T-helper 17 cell (primary cell): ENCODE results near the gene HOXB6. TPM values are rescaled to one million over a fixed set of nuclear protein-coding genes. Genes with fewer than 3 reads are reported as not detected.

Experiments used
- ATAC-seq: fragments of 150-1000 bp; cut with Tn5 transposase; 2 replicates; pipeline ENCODE4 v1.10.0; 2021; ENCODE audit warnings: mild to moderate bottlenecking, moderate library complexity
- DNase-seq, 3 donors: peaks; one replicate each; pipeline versions ENCODE4 v3.0.0 to v3.0.0-alpha.2; 2020 to 2021
- H3K9me3 ChIP-seq: one replicate; pipeline ENCODE4 v1.7.0; 2013; ENCODE audit warnings: low read length, mild to moderate bottlenecking; ENCODE audit not compliant: control insufficient read depth, poor library complexity, severe bottlenecking
- H3K27ac Mint-ChIP-seq: one replicate; pipeline ENCODE4 v1.8.0; 2022; ENCODE audit warnings: mild to moderate bottlenecking, moderate library complexity, mixed read lengths
- H3K27me3 Mint-ChIP-seq: one replicate; pipeline ENCODE4 v1.8.0; 2022; ENCODE audit warnings: mixed read lengths
- H3K36me3 Mint-ChIP-seq: one replicate; pipeline ENCODE4 v1.8.0; 2022; ENCODE audit warnings: low read depth, mixed read lengths
- H3K4me1 Mint-ChIP-seq: one replicate; pipeline ENCODE4 v1.8.0; 2022; ENCODE audit warnings: mild to moderate bottlenecking, mixed read lengths
- H3K4me3 Mint-ChIP-seq: one replicate; pipeline ENCODE4 v1.8.0; 2022; ENCODE audit warnings: mild to moderate bottlenecking, moderate library complexity, mixed read lengths
- total RNA-seq, 4 donors: library from RNA in 2 of 4; stranded (reverse) in 2 of 4; gene quantifications; one replicate each; pipeline ENCODE4 v1.2.3 and lab custom pipeline; 2022 to 2026

Gene HOXB6
- total RNA-seq (not detected), total RNA-seq (lab: John Stamatoyannopoulos, UW) (0 reads per million in 2 donors)

DNA sequence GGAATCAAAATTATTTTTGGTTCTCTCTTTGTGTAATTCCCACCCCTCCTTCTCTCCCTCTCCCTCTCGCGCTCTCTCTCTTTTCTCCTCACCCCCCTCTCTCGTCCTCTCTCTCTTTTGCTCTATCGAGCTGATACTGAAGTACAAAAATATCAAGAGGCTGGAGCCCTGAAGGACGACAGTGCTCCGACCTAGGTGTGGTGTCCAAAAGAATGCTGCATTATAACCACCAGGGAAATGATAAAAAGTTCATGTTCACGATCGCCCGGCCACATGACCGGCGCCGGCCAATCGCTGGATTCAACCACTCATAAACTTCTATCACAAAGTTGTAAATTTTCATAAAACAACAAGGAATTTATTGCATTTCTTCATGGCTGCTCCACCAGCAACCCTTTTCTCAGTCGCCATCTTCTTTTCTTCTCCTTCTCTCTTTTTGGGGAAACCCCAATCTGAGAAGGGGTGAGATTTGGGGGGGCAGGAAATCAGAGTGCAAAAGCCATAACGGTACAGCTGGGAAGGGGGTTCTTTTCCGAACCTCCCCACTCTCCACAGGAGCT, at the start of gene HOXB6:
TSS of gene HOXB6 (minus strand) at position 217 of the 560 bp plus-strand sequence. CDS start 6,836 bp downstream, outside the sequence.
- peak within 1 kb of the TSS; percentile 27 for H3K27ac Mint-ChIP-seq
- DNase-seq (no peak), ATAC-seq (no peak)
- H3K36me3 Mint-ChIP-seq = peaks cover 8% of the 10 kb centered on the region
- H3K4me1 Mint-ChIP-seq = peaks cover 15% of the 10 kb centered on the region
- H3K9me3 ChIP-seq = no peaks in the 10 kb centered on the region
- H3K4me3 Mint-ChIP-seq = peak within 1 kb of the TSS; percentile 64
- peaks cover 95% of the 10 kb centered on the region for H3K27me3 Mint-ChIP-seq

DNA sequence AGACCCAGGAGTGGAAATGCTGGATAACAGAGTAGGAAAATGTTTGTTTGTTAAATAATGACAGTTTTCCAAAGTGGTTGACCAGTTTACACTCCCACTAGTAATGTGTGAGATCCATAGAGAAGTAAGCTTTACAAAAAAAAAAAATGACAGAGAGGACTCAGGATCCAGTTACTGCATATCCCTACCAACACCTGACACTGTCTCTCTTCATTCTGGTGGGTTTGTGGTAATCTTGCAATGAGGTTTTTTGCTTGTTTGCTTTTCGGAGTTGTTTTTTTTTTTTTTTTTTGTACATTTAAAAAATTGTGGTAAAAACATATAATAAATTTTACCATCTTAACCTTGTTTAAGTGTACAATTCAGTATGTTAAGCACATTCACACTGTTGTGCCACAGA, 45.0 kb upstream of the HOXB6 start:
- H3K27me3 Mint-ChIP-seq = peaks cover 54% of the 10 kb centered on the region
- peaks cover 4% of the 10 kb centered on the region for H3K36me3 Mint-ChIP-seq
- H3K4me1 Mint-ChIP-seq = peaks cover 12% of the 10 kb centered on the region
- no peaks in the 10 kb centered on the region for H3K9me3 ChIP-seq
- no peak overlapping the region for H3K4me3 Mint-ChIP-seq
- ATAC-seq (no peak), DNase-seq (no peak)
- H3K27ac Mint-ChIP-seq = no peak overlapping the region

DNA sequence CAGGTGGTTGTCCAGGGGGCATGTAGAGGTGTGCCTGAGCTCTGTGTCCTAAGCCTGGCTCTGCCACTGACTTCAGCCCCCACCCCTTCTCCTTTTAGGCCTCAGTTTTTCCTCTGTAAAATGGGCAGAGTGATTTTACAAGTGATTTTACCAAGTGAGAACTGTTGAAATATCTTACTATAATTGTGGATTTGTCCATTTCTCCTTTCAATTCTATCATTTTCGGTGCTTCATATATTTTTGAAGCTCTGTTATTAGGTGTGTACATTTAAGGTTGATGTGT, 43.1 kb upstream of the HOXB6 start:
- no peak overlapping the region for H3K27ac Mint-ChIP-seq
- H3K27me3 Mint-ChIP-seq = peaks cover 73% of the 10 kb centered on the region
- H3K36me3 Mint-ChIP-seq = peaks cover 9% of the 10 kb centered on the region
- H3K9me3 ChIP-seq = no peaks in the 10 kb centered on the region
- DNase-seq (no peak), ATAC-seq (no peak)
- peak overlapping the region; percentile 96 for H3K4me3 Mint-ChIP-seq
- peaks cover 15% of the 10 kb centered on the region for H3K4me1 Mint-ChIP-seq

DNA sequence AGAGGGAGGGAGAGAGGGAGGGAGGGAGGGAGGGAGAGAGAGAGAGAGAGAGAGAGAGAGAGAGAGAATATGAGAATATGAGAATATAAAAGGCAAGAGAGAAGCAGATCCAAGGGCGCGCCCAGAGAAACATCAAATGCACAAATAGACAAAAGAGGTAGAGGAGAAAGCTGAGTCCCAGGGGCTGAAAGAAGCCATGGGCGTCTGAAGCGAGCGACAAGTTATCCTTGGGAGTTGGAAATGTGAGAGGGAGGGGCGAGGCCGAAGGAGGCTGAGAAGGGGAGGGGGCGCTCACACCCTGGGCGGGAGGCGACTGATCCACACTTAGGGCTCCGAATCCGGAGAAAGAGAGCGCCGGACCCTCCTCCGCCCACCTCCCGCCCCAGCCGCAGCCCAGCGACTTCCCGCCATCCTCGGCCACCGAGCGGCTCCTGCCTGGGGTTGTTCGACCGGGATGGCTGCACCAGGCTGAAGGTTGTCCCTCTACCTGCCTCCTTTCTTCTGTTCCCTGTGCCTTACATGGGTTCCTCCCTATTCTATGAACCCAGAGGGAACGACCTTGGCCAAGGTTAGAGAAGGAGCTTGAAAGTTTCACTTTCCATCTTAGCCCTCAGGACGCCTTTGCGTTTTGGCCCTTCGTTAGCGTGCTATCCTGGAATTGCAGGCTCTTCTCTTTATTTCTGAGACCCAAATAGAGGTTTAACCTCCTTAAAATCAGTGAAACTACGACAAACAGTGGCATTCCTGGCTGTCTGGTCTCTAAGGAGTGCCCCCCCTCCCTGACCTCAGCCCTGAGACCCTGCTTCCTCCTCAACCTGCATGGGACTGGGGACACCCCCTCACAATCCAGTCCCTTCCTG, 42.5 kb upstream of the HOXB6 start:
- Mint-ChIP-seq H3K4me1 (peaks cover 15% of the 10 kb centered on the region), H3K27me3 (peaks cover 75% of the 10 kb centered on the region), H3K27ac (no peak overlapping the region), H3K4me3 (peak overlapping the region; percentile 96), H3K36me3 (peaks cover 9% of the 10 kb centered on the region)
- ATAC-seq = no peak
- DNase-seq = no peak
- H3K9me3 ChIP-seq = no peaks in the 10 kb centered on the region

DNA sequence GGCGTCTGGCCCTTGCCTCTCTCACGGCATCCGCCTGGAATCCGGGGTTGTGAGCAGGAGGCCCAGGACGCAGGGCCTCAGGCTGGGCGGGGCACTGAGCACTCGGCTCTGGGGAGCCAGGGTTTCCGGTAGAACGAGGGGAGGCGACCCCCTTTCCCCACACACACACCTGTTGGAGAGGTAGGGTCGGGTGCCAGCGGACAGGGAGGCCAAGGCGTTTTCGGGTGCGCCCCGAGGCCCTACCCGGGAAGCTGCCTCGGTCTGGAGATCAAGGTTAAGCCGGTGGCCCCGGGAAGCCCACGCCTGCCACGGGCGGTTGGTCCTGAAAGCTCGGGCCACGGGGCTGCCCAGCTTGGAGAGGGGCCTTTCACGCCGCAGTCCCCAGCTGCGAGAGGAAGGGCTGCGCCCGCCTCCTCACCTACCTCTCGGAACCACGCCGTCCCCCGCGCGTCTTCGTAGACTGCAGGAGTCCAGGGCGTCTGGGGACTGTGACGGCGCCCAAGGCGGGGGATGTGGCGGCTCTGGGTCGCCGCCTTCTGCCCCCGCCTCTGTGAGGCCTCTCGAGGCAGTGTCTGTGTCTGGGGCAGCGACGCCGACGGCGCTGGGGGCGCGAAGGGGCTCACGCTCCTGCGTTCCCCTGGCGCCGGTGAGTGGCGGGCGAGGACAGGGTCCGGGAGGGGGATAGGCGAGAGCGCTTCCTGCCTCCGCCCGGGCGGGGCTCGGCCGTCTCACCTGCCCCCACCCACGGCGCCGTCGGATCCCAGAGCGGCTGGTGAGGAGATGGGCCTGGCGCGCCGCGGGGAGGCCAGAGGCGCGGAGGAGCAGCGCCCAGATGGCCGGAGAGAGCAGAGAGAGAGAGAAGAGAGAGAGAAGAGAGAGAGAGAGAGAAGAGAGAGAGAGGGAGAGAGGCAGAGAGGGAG, 41.7 kb upstream of the HOXB6 start:
- Mint-ChIP-seq H3K36me3 (peaks cover 9% of the 10 kb centered on the region), H3K4me3 (peak overlapping the region; percentile 96), H3K27me3 (peaks cover 80% of the 10 kb centered on the region), H3K4me1 (peaks cover 16% of the 10 kb centered on the region), H3K27ac (no peak overlapping the region)
- peak; percentile 67 for ATAC-seq
- no peaks in the 10 kb centered on the region for H3K9me3 ChIP-seq
- peak in 1 of 3 donors; percentile 11 for DNase-seq

DNA sequence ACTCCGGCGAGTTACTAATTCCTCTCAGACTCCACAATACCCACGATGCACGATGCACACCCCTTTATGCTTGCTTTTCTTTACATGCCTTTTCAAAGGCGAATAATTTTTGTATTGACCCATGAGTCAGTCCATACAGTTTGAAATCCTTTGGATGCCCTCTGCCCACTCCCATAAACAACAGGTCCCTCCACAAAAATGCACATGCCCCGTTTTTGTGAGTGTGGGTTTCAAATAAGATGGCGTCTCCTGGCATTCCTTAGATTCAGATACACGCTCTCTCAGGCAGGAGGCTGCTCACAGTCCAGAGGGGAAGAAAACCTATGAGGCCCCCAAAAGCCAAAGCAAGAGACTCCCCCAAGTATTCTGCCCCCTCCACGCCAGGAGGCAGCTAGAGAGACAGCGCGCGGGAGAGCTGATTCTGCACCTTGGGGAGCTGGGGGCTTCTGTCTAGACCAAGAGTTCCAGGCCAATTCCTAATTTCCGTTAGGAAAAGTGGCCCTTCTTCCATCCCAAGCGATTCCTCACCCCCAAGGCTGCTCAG, 40.9 kb upstream of the HOXB6 start:
- Mint-ChIP-seq H3K27ac (no peak overlapping the region), H3K27me3 (peaks cover 88% of the 10 kb centered on the region), H3K4me3 (peak overlapping the region; percentile 96), H3K4me1 (peaks cover 19% of the 10 kb centered on the region), H3K36me3 (peaks cover 9% of the 10 kb centered on the region)
- ATAC-seq (no peak), DNase-seq (no peak)
- H3K9me3 ChIP-seq = no peaks in the 10 kb centered on the region

DNA sequence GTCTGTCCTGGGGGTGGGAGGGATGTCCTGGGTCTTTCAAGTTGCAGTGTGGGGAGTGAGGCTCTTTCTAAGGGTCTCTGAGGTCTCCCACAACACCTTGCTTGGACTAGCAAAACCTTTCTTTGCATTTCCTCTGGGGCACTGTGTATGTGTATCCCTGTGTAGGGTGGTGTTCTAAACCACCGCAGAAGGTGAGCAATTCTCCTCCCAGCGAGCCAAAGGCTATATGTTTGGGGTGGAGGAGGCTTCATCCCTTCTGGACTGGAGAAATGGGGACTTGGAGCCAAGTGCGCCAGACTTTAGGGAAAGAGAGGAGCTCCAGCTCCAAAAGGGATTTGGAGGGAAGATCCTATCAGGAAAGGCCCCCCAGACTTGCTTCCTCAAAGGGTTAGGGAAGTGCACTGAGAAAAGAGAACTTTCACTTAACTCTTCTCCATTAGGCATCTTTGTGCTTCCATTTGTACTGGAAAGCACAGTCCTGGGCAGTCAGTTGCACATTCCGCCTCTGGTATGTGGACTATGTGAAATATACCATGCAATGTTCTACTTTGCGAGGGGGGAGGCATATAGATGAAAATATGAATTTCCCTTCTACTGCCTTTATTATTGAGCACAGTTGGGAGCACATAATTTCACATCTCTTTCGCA, 40.2 kb upstream of the HOXB6 start:
- Mint-ChIP-seq H3K4me3 (peak overlapping the region; percentile 21), H3K4me1 (peaks cover 19% of the 10 kb centered on the region), H3K36me3 (peaks cover 9% of the 10 kb centered on the region), H3K27ac (no peak overlapping the region), H3K27me3 (peaks cover 88% of the 10 kb centered on the region)
- ATAC-seq (no peak), DNase-seq (no peak)
- no peaks in the 10 kb centered on the region for H3K9me3 ChIP-seq

DNA sequence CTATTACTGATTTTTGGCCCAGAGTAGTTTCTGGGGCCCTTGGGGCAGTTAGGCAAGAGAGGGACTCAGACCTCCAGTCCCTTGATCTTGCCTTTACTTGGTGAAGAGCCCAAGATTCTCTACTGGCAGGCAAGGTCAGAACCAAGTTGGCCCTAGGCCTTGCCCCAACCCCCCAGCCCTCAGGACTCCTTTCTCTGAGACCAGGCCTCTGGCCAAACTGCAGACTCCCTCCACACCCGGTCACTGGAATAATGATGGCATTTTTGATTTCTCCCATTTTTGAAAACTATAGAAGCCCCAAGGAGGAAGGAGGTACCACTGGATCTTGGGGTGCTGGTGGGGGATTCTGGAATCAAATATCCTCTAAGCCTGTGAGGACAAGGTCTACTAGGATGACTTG, 39.4 kb upstream of the HOXB6 start:
- ATAC-seq = no peak
- DNase-seq = no peak
- Mint-ChIP-seq H3K4me1 (peaks cover 19% of the 10 kb centered on the region), H3K27me3 (peaks cover 88% of the 10 kb centered on the region), H3K36me3 (peaks cover 9% of the 10 kb centered on the region), H3K4me3 (no peak overlapping the region), H3K27ac (no peak overlapping the region)
- no peaks in the 10 kb centered on the region for H3K9me3 ChIP-seq

DNA sequence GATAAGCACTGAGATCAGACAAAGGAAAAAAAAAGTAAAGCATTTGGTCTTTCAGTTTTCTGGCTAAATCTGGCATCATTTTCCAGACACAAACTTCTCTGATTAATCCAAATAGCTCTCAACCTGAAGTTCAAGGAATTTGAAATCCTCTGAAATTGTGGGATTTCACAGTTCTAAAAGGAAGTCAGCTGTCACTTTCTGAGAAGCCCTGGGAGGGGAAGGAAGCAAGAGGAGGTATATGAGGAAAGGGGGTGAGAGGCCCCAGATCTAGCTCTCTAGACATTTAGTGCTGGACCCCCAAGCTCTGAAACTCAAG, 38.9 kb upstream of the HOXB6 start:
- Mint-ChIP-seq H3K4me3 (no peak overlapping the region), H3K27me3 (peaks cover 89% of the 10 kb centered on the region), H3K36me3 (peaks cover 9% of the 10 kb centered on the region)

DNA sequence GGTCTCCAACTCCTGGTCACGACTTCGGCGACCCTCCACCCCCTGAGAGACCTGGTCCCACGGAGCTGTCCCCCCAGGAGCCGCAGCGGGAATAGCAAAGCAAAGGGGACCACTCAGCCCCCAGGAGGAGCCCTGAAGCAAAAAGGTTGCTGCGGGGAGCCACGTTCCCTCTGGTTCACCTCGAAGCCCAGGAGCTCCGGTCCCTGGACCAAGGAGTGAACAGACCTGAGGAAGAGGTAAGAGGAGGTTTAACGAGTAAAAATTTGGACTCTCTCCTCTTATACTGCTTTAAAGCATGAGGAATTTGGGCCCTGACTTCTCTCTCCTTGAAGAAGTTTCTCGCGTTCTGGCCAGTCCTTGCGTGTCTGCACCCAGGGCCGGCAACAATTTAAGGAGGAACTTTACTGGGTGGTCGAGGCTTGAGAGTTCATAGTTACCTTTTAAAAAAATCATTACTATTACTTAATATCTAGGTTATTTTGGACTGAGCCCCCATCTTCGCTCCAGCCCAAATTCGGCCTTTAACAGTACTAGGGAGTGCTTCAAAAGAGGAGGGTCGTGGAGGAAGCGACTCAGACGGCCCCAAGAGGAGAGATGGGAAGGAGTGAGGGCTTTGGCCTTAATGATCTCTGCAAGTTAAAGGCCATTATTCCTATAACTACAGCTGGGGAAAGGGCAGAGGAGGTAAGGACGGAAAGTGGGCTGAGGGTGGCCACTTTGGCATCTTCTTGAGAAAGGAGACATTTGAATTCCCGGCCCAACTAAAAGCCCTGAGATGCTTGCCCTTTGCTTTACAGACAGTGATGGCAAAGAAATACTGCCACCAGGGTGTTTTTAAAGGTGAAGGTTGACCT, 38.3 kb upstream of the HOXB6 start:
- peaks cover 9% of the 10 kb centered on the region for H3K36me3 Mint-ChIP-seq
- H3K27me3 Mint-ChIP-seq = peaks cover 89% of the 10 kb centered on the region
- DNase-seq (no peak), ATAC-seq (no peak)
- H3K4me1 Mint-ChIP-seq = peaks cover 21% of the 10 kb centered on the region
- no peaks in the 10 kb centered on the region for H3K9me3 ChIP-seq
- H3K4me3 Mint-ChIP-seq = peak overlapping the region; percentile 67
- no peak overlapping the region for H3K27ac Mint-ChIP-seq

More for the DNA sequence above, 38.9 kb upstream of the HOXB6 start:
- no peaks in the 10 kb centered on the region for H3K9me3 ChIP-seq
- DNase-seq (no peak), ATAC-seq (no peak)
- peaks cover 19% of the 10 kb centered on the region for H3K4me1 Mint-ChIP-seq
- no peak overlapping the region for H3K27ac Mint-ChIP-seq

DNA sequence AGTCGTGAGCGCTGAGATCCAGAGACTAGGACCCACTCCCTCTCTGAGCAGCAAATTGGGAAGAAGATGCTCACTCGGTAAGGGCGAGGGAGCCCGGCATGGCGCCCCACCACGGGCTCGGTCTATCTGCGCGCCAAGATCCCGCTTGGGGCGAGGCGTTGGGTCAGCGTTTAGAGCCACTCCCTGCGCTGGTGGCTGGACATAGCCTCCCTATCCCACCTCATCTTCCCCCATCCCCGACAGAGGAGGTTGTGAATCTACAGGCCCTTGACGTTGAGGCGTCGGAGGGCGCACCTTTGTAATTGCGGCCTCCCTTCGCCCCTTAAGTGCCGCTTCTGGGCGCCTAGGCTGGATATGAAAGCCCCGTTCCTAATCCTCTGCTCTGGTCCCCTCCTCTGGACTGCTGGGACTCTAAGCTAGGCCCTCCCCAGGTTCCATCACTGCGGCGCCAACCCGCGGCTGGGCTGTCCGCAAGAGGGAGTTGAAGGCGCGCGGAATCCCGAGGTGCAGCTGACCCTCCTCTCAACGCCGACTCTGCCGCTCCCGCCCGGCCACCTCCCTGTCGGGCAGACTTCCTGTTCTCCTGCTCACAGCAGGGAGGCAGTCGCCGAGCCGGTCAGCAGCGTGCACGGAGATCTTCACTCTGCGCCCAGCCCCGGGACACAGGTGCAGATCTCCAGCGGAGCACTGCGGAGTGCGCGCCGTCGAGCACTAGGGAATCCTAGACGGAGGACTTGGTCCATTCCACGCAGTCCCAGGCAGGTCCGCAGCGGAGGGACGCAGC, 37.5 kb upstream of the HOXB6 start:
- ATAC-seq (no peak), DNase-seq (no peak)
- Mint-ChIP-seq H3K4me1 (peaks cover 21% of the 10 kb centered on the region), H3K27ac (peak overlapping the region; percentile 83), H3K36me3 (peaks cover 9% of the 10 kb centered on the region), H3K27me3 (peaks cover 91% of the 10 kb centered on the region), H3K4me3 (peak overlapping the region; percentile 67)
- no peaks in the 10 kb centered on the region for H3K9me3 ChIP-seq
